D341Med (cell line): ENCODE data around the gene RNASE8.

Experiments used
- DNase-seq: peaks from one replicate; pipeline ENCODE4 v3.0.0; 2012; ENCODE audit warnings: low spot score

The RNASE8 gene

DNA sequence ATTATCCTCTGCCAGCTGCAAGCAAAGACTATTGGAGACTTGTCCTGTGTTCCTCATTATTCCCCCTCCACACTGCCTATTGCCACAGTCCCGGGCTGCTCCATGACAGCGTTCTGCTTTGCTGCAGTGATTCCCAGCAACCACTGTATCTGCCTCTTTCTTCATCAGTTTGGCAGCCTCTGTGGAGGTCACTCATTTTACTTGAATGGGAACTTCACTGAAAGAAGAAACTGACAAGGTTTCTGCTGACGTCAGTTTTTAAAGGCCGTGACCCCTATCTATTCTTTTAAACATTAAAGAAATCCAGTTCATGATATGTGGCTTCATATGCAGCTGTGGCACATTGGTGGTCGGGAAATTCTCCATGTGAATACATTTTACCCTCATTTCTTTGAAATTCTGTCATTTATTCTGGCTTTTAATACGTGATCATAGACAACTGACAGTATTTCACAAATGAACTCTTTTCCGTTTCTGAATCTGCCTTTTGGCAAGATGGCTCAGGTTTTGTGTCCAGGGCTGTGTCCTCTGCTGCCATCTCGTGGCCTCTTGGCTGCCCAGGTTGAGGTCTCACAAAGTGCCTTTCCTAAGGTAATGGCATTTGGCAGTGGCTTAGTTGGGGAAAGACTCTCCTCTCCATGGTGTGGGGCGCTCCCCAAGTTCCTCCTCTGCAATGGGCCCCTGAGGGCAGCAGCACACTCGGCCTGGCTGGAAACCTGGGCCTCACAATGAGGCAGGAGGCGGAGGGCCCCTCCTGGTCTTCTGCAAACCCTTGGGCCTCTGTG, 49.1 kb downstream of the RNASE8 start:
- DNase-seq, result peak; percentile 77

GRCh38 chr14:21107283-21107800, 49.7 kb downstream of the RNASE8 start:
- DNase-seq, result no peak
